Activated gamma-delta T cell (primary cell): ENCODE results near the gene CACNA2D2.
A peak's percentile ranks its signal among the peaks of the same experiment; 100 is the strongest.

Experiments
- DNase-seq: peaks from one replicate; lab custom pipeline; 2025; lab: John Stamatoyannopoulos, UW
- total RNA-seq, 2 donors: gene quantifications; one replicate each; lab custom pipeline; 2026; lab: John Stamatoyannopoulos, UW

Gene CACNA2D2
- 8.8 to 9.9 reads per million in 2 donors for total RNA-seq

- peak; percentile 73 for DNase-seq
Observed at GRCh38 chr3:50503504-50504342, at the start of gene CACNA2D2. Gene CACNA2D2 (minus strand): TSS chr3:50503634. CDS start chr3:50503423, 211 bp downstream.

- no peak for DNase-seq
Observed at GRCh38 chr3:50552598-50552997, 49.2 kb upstream of the CACNA2D2 start.

- no peak for DNase-seq
Observed at GRCh38 chr3:50551681-50552435, 48.4 kb upstream of the CACNA2D2 start.

- DNase-seq: no peak
Observed at GRCh38 chr3:50551054-50551659, 47.7 kb upstream of the CACNA2D2 start.

- no peak for DNase-seq
Observed at GRCh38 chr3:50550079-50550736, 46.8 kb upstream of the CACNA2D2 start.

- DNase-seq: no peak
Observed at GRCh38 chr3:50549226-50549625, 45.8 kb upstream of the CACNA2D2 start.

GRCh38 chr3:50545781-50546180 is 42.3 kb upstream of the CACNA2D2 start:
- no peak for DNase-seq

GRCh38 chr3:50542177-50543034 is 39.0 kb upstream of the CACNA2D2 start:
- no peak for DNase-seq

GRCh38 chr3:50539356-50540286 is 36.2 kb upstream of the CACNA2D2 start:
- no peak for DNase-seq

GRCh38 chr3:50537421-50538129 is 34.1 kb upstream of the CACNA2D2 start:
- no peak for DNase-seq

GRCh38 chr3:50536471-50537180 is 33.2 kb upstream of the CACNA2D2 start:
- DNase-seq: no peak

GRCh38 chr3:50534681-50535330 is 31.4 kb upstream of the CACNA2D2 start:
- no peak for DNase-seq

GRCh38 chr3:50533807-50534461 is 30.5 kb upstream of the CACNA2D2 start:
- no peak for DNase-seq

- DNase-seq: no peak
Observed at GRCh38 chr3:50533316-50533715, 29.9 kb upstream of the CACNA2D2 start.

- no peak for DNase-seq
Observed at GRCh38 chr3:50532062-50532705, 28.8 kb upstream of the CACNA2D2 start.

- DNase-seq: no peak
Observed at GRCh38 chr3:50531201-50531600, 27.8 kb upstream of the CACNA2D2 start.
